ENCODE data around the gene CCDC9B.

Gene CCDC9B

DNA sequence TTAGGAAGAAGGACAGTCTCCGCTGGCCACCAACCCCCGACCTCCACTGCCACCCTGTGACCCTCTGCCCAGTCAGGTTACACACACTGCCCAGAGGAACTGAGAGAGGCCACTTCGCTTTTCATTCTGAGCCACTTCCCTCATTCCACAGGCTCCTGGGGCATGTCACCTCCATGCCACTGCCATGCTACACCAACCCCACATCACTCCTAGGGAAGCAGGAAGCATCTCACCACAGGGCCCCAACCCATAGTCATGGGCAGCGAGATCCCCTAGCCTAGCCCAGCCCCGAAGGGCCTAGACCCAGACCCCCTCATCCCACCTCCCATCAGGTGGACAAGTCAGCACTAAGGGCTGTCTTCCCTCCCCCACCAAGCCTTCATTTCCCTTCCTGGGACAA lies 34.4 kb downstream of the CCDC9B start:
- Histone ChIP-seq H3K27me3 (no peaks in the 10 kb centered on the region), H3K36me3 (peaks cover 37% of the 10 kb centered on the region), H3K4me1 (ENCODE audit: control insufficient read depth in 1 of 2, insufficient read depth in 1 of 2, low read depth in 1 of 2, low read length in 1 of 2) (peaks cover 68 to 69% of the 10 kb centered on the region in 2 experiments), H3K4me3 (ENCODE audit: low read depth in 1 of 2, low read length in 1 of 2) (peak overlapping the region; percentile 87 to 88), H3K9me3 (no peaks in the 10 kb centered on the region), H3K27ac (peak overlapping the region; percentile 98)
- TF ChIP-seq, protein P1, sequence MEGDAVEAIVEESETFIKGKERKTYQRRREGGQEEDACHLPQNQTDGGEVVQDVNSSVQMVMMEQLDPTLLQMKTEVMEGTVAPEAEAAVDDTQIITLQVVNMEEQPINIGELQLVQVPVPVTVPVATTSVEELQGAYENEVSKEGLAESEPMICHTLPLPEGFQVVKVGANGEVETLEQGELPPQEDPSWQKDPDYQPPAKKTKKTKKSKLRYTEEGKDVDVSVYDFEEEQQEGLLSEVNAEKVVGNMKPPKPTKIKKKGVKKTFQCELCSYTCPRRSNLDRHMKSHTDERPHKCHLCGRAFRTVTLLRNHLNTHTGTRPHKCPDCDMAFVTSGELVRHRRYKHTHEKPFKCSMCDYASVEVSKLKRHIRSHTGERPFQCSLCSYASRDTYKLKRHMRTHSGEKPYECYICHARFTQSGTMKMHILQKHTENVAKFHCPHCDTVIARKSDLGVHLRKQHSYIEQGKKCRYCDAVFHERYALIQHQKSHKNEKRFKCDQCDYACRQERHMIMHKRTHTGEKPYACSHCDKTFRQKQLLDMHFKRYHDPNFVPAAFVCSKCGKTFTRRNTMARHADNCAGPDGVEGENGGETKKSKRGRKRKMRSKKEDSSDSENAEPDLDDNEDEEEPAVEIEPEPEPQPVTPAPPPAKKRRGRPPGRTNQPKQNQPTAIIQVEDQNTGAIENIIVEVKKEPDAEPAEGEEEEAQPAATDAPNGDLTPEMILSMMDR (IDR thresholded peaks at IDR 0.05) = no peak

DNA sequence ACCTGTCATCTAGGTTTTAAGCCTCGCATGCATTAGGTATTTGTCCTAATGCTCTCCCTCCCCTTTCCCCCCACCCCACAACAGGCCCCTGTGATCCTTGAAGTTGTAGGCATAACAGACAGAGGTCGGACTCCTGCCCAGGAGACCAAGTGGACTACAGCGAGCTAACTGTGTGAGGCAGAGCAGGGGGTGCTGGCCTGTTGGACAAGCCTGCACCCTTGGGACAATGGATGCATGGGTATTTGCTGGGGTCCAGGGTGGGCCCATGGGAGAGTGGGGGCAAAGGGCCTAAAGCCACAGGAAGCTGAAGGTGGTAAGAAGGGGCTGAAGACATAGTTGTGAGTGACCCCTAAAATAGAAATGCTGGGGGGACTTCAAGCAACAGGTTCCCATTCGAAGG lies 35.5 kb downstream of the CCDC9B start:
- Histone ChIP-seq H3K36me3 (peaks cover 48% of the 10 kb centered on the region), H3K4me3 (ENCODE audit: low read depth in 1 of 2, low read length in 1 of 2) (peak overlapping the region in 1 of 2 experiments; percentile 87), H3K9me3 (no peaks in the 10 kb centered on the region), H3K4me1 (ENCODE audit: control insufficient read depth in 1 of 2, insufficient read depth in 1 of 2, low read depth in 1 of 2, low read length in 1 of 2) (peaks cover 75 to 76% of the 10 kb centered on the region in 2 experiments), H3K27me3 (no peaks in the 10 kb centered on the region), H3K27ac (peak overlapping the region; percentile 98)
- TF ChIP-seq, protein P1 (IDR thresholded peaks at IDR 0.05) = no peak

DNA sequence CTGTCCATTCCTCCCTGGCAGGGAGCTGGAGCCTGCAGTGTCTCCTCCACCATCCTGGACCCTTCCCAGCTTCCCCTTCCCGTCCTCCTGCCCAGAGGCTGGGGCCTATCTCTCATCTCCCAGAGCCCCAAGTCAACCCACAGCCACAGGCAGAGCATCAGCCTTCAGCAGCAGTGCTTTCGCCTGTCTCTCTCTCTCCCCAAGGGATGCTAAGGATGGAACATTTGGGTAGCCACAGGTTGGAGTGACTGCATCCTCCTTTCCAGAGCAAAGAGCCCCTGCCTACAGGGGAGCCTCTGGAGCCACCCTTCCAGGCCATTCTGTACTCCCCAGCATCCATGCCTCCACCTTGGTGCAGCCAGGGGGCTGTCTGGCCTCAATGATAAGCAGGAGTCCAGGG lies 37.2 kb downstream of the CCDC9B start:
- Histone ChIP-seq H3K9me3 (no peaks in the 10 kb centered on the region), H3K4me1 (ENCODE audit: control insufficient read depth in 1 of 2, insufficient read depth in 1 of 2, low read depth in 1 of 2, low read length in 1 of 2) (peaks cover 58 to 59% of the 10 kb centered on the region in 2 experiments), H3K36me3 (peaks cover 65% of the 10 kb centered on the region), H3K27me3 (no peaks in the 10 kb centered on the region), H3K27ac (no peak overlapping the region), H3K4me3 (ENCODE audit: low read depth in 1 of 2, low read length in 1 of 2) (no peak overlapping the region)
- TF ChIP-seq, protein P1 (IDR thresholded peaks at IDR 0.05) = no peak

DNA sequence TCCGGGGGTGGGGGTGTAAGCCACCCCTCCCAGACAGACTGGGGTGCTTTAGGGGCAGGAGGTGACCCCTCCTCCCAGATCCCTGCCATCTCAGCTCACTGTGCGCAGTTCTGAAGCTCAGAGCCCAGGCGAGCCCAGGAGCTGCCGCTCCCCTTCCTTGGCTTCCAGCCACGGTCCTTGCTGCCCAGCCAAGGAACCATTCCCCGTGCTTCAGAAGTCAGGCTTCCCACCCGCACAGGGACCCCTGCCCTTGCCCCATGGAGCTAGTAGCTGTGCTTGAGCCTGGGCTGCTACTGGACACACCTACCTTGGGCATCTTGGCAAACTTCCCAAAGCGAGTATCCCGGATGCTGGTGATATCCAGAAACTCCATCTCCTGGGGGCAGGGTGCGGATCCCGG lies 37.8 kb downstream of the CCDC9B start:
- Histone ChIP-seq H3K9me3 (no peaks in the 10 kb centered on the region), H3K4me1 (ENCODE audit: control insufficient read depth in 1 of 2, insufficient read depth in 1 of 2, low read depth in 1 of 2, low read length in 1 of 2) (peaks cover 55% of the 10 kb centered on the region in 2 experiments), H3K27ac (peak overlapping the region; percentile 71), H3K27me3 (no peaks in the 10 kb centered on the region), H3K4me3 (ENCODE audit: low read depth in 1 of 2, low read length in 1 of 2) (no peak overlapping the region), H3K36me3 (peaks cover 71% of the 10 kb centered on the region)
- TF ChIP-seq, protein P1 (IDR thresholded peaks at IDR 0.05) = no peak

DNA sequence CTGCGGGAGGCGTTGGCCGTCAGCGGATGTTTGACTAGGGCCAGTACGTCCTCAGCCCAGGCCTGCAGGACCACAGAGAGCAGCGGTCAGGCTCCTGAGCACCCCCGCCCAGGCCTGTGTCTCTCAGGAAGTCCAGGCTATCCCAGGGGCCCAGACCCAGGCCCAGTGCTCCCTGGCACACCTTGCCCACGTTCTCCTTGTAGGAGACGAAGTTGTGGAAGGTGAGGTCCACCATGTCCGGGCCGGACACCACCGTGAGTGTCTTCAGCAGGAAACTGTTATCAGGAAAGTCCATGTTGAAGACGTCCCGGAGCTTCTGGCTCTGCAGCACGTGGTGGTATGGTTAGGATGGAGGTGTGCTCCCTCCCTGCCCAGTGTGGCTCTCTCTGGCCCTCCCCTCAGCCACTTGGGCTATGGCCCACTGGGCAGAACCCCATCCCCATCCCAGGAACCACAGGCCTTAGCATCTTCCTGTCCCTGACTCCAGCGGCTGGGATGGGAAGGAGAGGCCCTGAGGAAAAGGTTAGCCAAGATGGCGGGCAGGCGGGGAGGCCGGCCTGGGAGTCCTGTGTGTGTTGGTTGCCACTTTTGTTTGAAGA lies 38.4 kb downstream of the CCDC9B start:
- Histone ChIP-seq H3K4me3 (ENCODE audit: low read depth in 1 of 2, low read length in 1 of 2) (no peak overlapping the region), H3K9me3 (no peaks in the 10 kb centered on the region), H3K4me1 (ENCODE audit: control insufficient read depth in 1 of 2, insufficient read depth in 1 of 2, low read depth in 1 of 2, low read length in 1 of 2) (peaks cover 50 to 51% of the 10 kb centered on the region in 2 experiments), H3K36me3 (peaks cover 77% of the 10 kb centered on the region), H3K27ac (peak overlapping the region; percentile 71), H3K27me3 (no peaks in the 10 kb centered on the region)
- TF ChIP-seq, protein P1 (IDR thresholded peaks at IDR 0.05) = no peak
